AG09319 (cell line): ENCODE measurements around the gene ZNF708.
"Not testable (repeated sequence)": the region's sequence is repeated elsewhere in the genome, so short reads cannot be mapped to it uniquely, and the experiment has no call there.

ENCODE experiments used
- DNase-seq: peaks from one replicate; pipeline ENCODE4 v3.0.0-alpha.2; 2010; ENCODE audit warnings: low read depth; ENCODE audit errors: extremely low read depth
- CTCF ChIP-seq: IDR thresholded peaks from 2 replicates; pipeline ENCODE4 v1.5.1; 2011; ENCODE audit warnings: low read depth, mild to moderate bottlenecking, inconsistent platforms, low read length, moderate library complexity

ZNF708 gene

GRCh38 chr19:21308773-21309172 is 20.4 kb downstream of the ZNF708 start:
- TF ChIP-seq CTCF = no peak
- DNase-seq = no peak

DNA sequence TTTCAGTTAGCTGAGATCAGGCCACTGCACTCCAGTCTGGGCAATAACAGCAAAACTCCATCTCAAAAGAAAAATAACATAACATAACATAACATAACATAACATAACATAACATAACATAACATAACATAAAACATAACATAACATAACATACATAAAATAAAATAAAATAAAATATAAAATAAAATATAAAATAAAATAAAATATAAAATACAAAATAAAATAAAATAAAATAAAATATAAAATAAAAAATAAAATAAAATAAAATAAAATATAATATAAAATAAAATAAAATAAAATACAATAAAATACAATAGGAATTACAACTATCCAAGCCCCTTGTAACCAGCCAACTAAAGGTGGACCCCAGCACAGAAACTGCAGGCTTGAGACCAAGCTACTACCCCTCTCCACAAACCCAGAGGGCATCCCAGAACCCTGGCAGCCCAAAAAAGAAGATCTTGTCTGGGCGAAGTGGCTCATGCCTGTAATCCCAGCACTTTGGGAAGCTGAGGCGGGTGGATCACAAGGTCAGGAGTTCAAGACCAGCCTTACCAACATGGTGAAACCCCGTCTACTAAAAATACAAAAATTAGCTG is 22.2 kb downstream of the ZNF708 start:
- DNase-seq = not testable (repeated sequence)

DNA sequence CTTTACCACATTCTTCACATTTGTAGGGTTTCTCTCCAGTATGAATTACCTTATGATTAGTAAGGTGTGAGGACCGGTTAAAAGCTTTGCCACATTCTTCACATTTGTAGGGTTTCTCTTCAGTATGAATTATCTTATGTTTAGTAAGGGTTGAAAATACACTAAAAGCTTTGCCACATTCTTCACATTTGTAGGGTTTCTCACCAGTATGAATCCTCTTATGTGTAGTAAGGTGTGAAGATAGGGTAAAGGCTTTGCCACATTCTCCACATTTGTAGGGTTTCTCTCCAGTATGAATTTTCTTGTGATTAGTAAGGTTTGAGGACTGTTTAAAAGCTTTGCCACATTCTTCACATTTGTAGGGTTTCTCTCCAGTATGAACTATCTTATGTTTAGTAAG is 35.4 kb downstream of the ZNF708 start:
- DNase-seq = not testable (repeated sequence)

GRCh38 chr19:21269813-21270212 is 59.4 kb downstream of the ZNF708 start:
- DNase-seq = no peak
- TF ChIP-seq CTCF = no peak

DNA sequence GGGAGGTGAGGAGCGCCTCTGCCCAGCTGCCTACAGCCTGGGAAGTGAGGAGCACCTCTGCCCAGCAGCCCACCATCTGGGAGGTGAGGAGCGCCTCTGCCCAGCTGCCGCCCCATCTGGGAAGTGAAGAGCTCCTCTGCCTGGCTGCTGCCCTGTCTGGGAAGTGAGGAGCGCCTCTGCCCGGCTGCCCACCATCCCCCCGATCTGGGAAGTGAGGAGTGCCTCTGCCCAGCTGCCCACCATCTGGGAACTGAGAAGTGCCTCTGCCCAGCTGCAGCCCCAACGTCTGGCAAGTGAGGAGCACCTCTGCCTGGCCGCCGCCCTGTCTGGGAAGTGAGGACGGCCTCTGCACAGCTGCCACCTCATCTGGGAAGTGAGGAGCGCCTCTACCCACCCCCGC is 64.3 kb downstream of the ZNF708 start:
- DNase-seq = no peak
- no peak for TF ChIP-seq CTCF

GRCh38 chr19:21264416-21264815 is 64.8 kb downstream of the ZNF708 start:
- no peak for DNase-seq
- no peak for TF ChIP-seq CTCF

- not testable (repeated sequence) for DNase-seq
These were observed 68.3 kb downstream of the ZNF708 start for GRCh38 chr19:21260848-21261381.

DNA sequence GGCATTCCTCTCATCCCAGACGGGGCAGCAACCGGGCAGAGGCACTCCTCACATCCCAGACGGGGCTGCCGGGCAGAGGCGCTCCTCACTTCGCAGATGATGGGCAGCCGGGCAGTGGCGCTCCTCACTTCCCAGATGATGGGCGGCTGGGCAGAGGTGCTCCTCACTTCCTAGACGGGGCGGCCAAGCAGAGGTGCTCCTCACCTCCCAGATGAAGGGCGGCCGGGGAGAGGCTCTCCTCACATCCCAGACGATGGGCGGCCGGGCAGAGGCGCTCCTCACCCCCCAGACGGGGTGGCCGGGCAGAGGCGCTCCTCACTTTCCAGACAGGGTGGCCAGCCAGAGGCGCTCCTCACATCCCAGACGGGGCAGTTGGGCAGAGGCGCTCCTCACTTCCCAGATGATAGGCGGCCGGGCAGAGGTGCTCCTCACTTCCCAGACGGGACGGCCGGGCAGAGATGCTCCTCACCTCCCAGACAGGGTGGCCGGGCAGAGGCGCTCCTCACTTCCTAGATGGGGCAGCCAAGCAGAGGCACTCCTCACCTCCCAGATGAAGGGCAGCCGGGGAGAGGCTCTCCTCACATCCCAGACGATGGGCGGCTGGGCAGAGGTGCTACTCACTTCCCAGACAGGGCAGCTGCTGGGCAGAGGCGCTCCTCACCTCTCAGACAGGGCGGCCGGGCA is 68.9 kb downstream of the ZNF708 start:
- TF ChIP-seq CTCF = no peak
- no peak for DNase-seq

DNA sequence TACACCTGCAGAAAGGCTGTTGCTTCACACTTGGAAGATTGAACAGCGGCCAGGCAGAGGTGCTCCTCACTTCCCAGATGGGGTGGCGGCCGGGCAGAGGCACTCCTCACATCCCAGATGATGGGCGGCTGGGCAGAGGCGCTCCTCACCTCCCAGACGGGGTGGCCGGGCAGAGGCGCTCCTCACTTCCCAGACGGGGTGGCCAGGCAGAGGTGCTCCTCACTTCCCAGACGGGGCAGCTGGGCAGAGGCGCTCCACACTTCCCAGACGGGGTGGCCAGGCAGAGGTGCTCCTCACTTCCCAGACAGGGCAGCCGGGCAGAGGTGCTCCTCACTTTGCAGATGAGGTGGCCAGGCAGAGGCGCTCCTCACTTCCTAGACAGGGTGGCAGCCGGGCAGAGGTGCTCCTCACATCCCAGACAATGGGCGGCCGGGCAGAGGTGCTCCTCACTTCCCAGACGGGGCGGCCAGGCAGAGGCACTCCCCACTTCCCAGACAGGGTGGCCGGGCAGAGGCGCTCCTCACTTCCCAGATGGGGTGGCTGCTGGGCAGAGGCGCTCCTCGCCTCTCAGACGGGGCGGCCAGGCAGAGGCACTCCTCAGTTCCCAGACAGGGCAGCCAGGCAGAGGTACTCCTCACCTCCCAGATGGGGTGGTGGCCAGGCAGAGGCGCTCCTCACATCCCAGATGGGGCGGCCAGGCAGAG is 69.6 kb downstream of the ZNF708 start:
- DNase-seq = not testable (repeated sequence)
